Dedifferentiated amniotic fluid mesenchymal stem cell (primary cell): ENCODE results near the gene ARHGDIG.
"Not testable (repeated sequence)": the region's sequence is repeated elsewhere in the genome, so short reads cannot be mapped to it uniquely, and the experiment has no call there.

ENCODE experiments used
- DNase-seq: peaks from one replicate; pipeline ENCODE4 v3.0.0-alpha.2; 2016; ENCODE audit errors: extremely low spot score

Gene ARHGDIG

DNA sequence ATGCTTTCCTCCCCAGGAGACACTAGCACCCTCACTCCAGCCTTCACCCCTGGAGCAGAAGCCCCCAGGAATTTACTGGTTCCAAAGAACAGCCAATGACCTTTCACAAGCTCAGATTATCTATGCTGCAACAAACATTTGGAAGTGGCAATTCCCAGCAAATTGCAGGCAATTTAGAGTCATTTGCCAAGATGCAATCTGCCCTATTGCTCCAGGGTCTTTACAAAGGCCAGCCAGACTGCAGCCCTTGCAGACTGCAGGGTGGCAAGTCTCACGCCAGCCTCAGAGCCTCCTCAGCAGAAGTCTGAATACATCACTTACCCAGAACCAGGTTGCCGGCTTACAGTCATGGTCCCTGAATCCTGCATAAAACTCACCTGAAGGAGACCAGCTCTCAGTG, 50.4 kb downstream of the ARHGDIG start:
- no peak for DNase-seq

DNA sequence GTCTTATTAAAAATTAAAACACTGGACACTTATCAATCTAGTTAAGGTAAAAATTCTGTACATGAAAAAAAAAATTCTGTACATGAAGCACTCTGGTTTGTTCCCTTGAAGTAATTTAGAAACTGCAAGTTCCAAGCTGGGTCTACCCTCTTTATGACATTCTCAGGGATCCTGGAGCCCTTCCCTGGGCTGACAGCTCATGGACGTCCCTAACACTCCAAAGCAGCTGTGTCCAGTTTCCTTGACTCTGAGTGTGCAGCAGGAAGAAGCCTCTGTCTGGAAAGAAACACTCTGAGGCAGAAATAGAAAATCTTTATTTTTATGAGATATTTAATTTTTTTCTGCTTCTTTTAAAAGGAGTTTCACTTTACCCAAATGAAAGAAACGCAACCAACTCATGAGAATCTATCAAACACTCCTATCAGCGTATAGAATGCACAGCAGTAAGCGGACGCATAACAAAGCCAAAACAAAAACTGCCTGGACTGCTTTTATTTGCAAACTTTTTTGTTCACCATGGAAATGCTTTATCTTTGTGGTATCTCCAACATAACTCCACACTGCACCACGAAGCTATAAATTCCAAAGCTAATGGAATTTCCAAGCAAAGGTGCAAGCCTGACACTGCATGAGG, 50.9 kb downstream of the ARHGDIG start:
- DNase-seq, result not testable (repeated sequence)
